HepG2 (cell line): ENCODE data around the gene GLS2. TPM values are rescaled to one million over a fixed set of nuclear protein-coding genes. Genes with fewer than 3 reads are reported as not detected.

Experiments
- ASH2L ChIP-seq: fragments of 300-600, 200-600 bp; sonication (generic); IDR thresholded peaks from 2 replicates; pipeline ENCODE4 v1.7.0; 2017; ENCODE audit warnings: low read depth, mild to moderate bottlenecking, moderate library complexity, mixed read lengths, low read length; ENCODE audit not compliant: insufficient read length
- FOXK1 ChIP-seq: sonication (generic); formaldehyde crosslinking; IDR thresholded peaks from 2 replicates; pipeline ENCODE4 v1.4.0; 2020; ENCODE audit warnings: low read depth, missing genetic modification reagents, borderline replicate concordance
- HDAC2 ChIP-seq: sonication (generic); formaldehyde crosslinking; IDR thresholded peaks from 2 replicates; pipeline ENCODE4 v1.4.0; 2020; ENCODE audit warnings: missing genetic modification reagents
- KDM2A ChIP-seq: sonication (generic); formaldehyde crosslinking; IDR thresholded peaks from 2 replicates; pipeline ENCODE4 v1.4.0; 2020; ENCODE audit warnings: low read depth, missing genetic modification reagents, borderline replicate concordance
- NR2F6 ChIP-seq, 2 experiments: IDR thresholded peaks; 2 replicates each; pipeline ENCODE4 v1.6.1; 2016; ENCODE audit warnings: antibody characterized with exemption in 1 of 2, mild to moderate bottlenecking in 1 of 2
- SIX1 ChIP-seq: sonication (generic); formaldehyde crosslinking; IDR thresholded peaks from 2 replicates; pipeline ENCODE4 v1.4.0; 2020; ENCODE audit warnings: missing genetic modification reagents, borderline replicate concordance
- THAP11 ChIP-seq: IDR thresholded peaks from 2 replicates; pipeline ENCODE4 v1.6.1; 2016; ENCODE audit warnings: missing biosample characterization, missing genetic modification reagents
- YEATS4 ChIP-seq: sonication (generic); formaldehyde crosslinking; IDR thresholded peaks from 2 replicates; pipeline ENCODE4 v1.4.0; 2020; ENCODE audit warnings: missing genetic modification reagents, borderline replicate concordance
- ZNF605 ChIP-seq: sonication (generic); formaldehyde crosslinking; IDR thresholded peaks from 2 replicates; pipeline ENCODE4 v1.8.0; 2022; ENCODE audit warnings: mild to moderate bottlenecking, missing genetic modification reagents
- ZNF678 ChIP-seq: sonication (generic); formaldehyde crosslinking; IDR thresholded peaks from 2 replicates; pipeline ENCODE4 v1.4.0; 2020; ENCODE audit warnings: mild to moderate bottlenecking, missing genetic modification reagents
- ZNF746 ChIP-seq: sonication (generic); formaldehyde crosslinking; IDR thresholded peaks from 2 replicates; pipeline ENCODE4 v1.8.0; 2022; ENCODE audit warnings: mild to moderate bottlenecking, missing genetic modification reagents
- ZNF780A ChIP-seq: sonication (generic); formaldehyde crosslinking; IDR thresholded peaks from 2 replicates; pipeline ENCODE4 v1.8.0; 2022; ENCODE audit warnings: mild to moderate bottlenecking, missing genetic modification reagents, moderate library complexity
- ZNF781 ChIP-seq: sonication (generic); formaldehyde crosslinking; IDR thresholded peaks from 2 replicates; pipeline ENCODE4 v1.5.1; 2020; ENCODE audit warnings: borderline replicate concordance, mild to moderate bottlenecking, missing genetic modification reagents; ENCODE audit errors: not compliant biosample characterization
- ZZZ3 ChIP-seq: sonication (generic); formaldehyde crosslinking; IDR thresholded peaks from 2 replicates; pipeline ENCODE4 v1.4.0; 2020; ENCODE audit warnings: missing genetic modification reagents, mild to moderate bottlenecking, borderline replicate concordance
- polyA plus RNA-seq, 8 experiments: library from polyadenylated mRNA; depleted of rRNA in 3 of 8; stranded (reverse) in 7 of 8; unstranded in 1 of 8; fragments of >200 nt; fragmentation: Illumina TruSeq in 4 of 8; extraction: Trizol in 4 of 8; gene quantifications; 2 replicates each; pipeline versions ENCODE4 v1.2.1 to v1.2.3, GENCODE V29; 2011 to 2016; ENCODE audit warnings: low read depth in 4 of 8, missing spikeins in 1 of 8, mixed read lengths in 1 of 8; ENCODE audit not compliant: insufficient read depth in 1 of 8
- total RNA-seq, 5 experiments: library from RNA; depleted of rRNA; stranded (reverse); fragments of >200 nt; fragmentation: Illumina TruSeq; extraction: Trizol; gene quantifications; 2 replicates each; pipeline ENCODE4 v1.2.3, GENCODE V29; 2016; ENCODE audit warnings: low read depth in 1 of 5
- TF ChIP-seq, protein P1 (sequence below): sonication (generic); formaldehyde crosslinking; IDR thresholded peaks from 2 replicates; pipeline ENCODE4 v1.8.1; 2023; ENCODE audit warnings: mild to moderate bottlenecking, moderate library complexity, missing genetic modification reagents
- TF ChIP-seq, protein P2 (sequence below): sonication (generic); formaldehyde crosslinking; IDR thresholded peaks from 2 replicates; pipeline ENCODE4 v1.5.0; 2020; ENCODE audit warnings: mild to moderate bottlenecking, low read depth, missing genetic modification reagents, borderline replicate concordance
- TF ChIP-seq, protein P3 (sequence below): sonication (generic); formaldehyde crosslinking; IDR thresholded peaks from 2 replicates; pipeline ENCODE4 v1.8.1; 2023; ENCODE audit warnings: mild to moderate bottlenecking, missing genetic modification reagents, borderline replicate concordance
- TF ChIP-seq, protein P4 (sequence below): sonication (generic); formaldehyde crosslinking; IDR thresholded peaks from 2 replicates; pipeline ENCODE4 v1.4.0; 2020; ENCODE audit warnings: missing genetic modification reagents
- TF ChIP-seq, protein P5 (sequence below): sonication (generic); formaldehyde crosslinking; conservative IDR thresholded peaks from 2 replicates; pipeline ENCODE4 v1.8.1; 2023; ENCODE audit warnings: missing genetic modification reagents
- TF ChIP-seq, protein P6 (sequence below): sonication (generic); formaldehyde crosslinking; IDR thresholded peaks from 2 replicates; pipeline ENCODE4 v1.4.0; 2020; ENCODE audit warnings: missing genetic modification reagents
- TF ChIP-seq, protein P7 (sequence below): IDR thresholded peaks from 2 replicates; pipeline ENCODE4 v1.6.1; 2016; ENCODE audit warnings: low read depth, borderline replicate concordance

The GLS2 gene
- total and polyA plus RNA-seq, 2 of the 13 experiments (the other 11 are each of a cell fraction or from before 2014, with no cell fraction given), result 8.6 to 12.2 TPM

DNA sequence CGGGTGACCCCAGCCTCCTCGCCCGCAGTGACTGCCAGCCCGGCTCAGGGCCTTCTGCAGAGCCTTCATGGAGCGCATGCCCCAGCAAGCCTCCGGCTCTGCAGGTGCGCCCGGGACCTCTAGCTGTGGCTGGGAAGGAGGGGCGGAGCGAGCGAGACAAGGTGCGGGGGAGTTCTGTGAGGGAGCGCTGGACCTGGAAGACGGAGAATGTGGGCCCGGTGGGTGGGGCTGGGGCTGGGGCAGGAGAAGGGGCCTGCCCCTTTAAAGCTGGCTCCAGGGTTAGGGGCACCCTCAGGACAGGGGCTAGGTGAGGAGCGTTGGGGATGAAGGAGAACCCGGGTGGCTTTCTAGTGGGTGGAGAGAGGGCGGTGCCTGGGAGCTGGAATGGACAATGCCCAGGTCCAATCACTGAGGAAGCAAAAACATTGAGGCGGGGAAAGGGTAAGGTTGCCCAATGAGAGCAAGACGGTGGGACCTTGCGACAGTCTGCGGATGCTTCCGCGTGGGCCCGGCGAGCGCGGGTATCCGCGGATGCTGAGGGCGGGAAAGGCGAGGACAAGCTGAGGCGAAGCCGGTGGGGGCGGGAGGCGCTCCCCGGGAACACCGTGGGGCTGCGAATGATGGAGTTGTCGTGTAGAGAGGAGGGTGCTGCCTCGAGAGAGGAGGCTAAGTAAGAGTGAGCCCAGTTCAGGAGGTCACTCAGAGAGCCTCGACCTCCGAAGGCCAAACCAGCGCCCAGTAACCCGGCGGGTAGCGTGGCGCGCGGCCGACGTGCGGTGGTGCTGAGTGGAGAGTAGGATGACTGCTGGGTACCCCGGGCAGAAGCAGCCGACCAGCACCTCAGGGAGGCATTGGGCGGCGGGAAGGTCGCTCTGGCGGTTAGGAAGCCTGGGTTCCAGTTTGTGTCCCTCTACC, at the start of gene GLS2 (continued):
- TF ChIP-seq ZNF746 (CRISPR knock-in tag) (peak; percentile 68; the same call in 1 of the 2 replicates), ZNF781 (CRISPR knock-in tag) (peak; percentile 92), FOXK1 (CRISPR knock-in tag) (peak; percentile 18; the same call in 1 of the 2 replicates), KDM2A (peak; percentile 56; the same call in 1 of the 2 replicates), ZNF678 (CRISPR knock-in tag) (peak; percentile 34; the same call in 1 of the 2 replicates), ZZZ3 (CRISPR knock-in tag) (no peak; the same call in 1 of the 2 replicates), YEATS4 (CRISPR knock-in tag) (peak; percentile 46; the same call in 1 of the 2 replicates), HDAC2 (0 out of 2 replicates have a peak, but pooled peaks have one; percentile 11), SIX1 (CRISPR knock-in tag) (no peak), ZNF780A (CRISPR knock-in tag) (peak; percentile 96), ZNF605 (CRISPR knock-in tag) (peak; percentile 95), NR2F6 (IDR thresholded peaks at IDR 0.05) (no peak), NR2F6 (CRISPR knock-in tag; IDR thresholded peaks at IDR 0.05) (peak; percentile 29; the same call in 1 of the 2 replicates), THAP11 (CRISPR knock-in tag) (0 out of 2 replicates have a peak, but pooled peaks have one; percentile 51), ASH2L (no peak)
- TF ChIP-seq, protein P1, sequence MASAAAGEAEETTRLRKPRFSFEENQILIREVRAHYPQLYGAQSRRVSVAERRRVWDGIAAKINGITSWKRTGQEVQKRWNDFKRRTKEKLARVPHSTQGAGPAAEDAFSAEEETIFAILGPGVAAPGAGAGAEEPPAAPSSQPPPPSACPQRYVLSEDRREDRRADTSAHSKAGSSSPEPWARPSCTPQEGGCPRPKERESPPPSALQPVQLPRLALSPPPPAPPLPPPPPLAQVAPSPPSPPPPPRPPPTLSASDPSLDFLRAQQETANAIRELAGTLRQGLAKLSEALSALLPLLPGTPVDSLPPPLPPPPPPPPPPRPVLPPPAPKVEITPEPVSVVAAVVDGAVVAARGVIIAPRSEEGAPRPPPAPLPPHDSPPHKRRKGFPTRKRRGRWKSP (CRISPR knock-in tag), result peak; percentile 37
- TF ChIP-seq, protein P2, sequence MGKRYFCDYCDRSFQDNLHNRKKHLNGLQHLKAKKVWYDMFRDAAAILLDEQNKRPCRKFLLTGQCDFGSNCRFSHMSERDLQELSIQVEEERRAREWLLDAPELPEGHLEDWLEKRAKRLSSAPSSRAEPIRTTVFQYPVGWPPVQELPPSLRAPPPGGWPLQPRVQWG, result no peak
- TF ChIP-seq, protein P3, sequence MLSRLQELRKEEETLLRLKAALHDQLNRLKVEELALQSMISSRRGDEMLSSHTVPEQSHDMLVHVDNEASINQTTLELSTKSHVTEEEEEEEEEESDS (CRISPR knock-in tag), result no peak
- TF ChIP-seq, protein P4, sequence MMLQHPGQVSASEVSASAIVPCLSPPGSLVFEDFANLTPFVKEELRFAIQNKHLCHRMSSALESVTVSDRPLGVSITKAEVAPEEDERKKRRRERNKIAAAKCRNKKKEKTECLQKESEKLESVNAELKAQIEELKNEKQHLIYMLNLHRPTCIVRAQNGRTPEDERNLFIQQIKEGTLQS (CRISPR knock-in tag), result peak; percentile 16; the same call in 1 of the 2 replicates
- TF ChIP-seq, protein P5, sequence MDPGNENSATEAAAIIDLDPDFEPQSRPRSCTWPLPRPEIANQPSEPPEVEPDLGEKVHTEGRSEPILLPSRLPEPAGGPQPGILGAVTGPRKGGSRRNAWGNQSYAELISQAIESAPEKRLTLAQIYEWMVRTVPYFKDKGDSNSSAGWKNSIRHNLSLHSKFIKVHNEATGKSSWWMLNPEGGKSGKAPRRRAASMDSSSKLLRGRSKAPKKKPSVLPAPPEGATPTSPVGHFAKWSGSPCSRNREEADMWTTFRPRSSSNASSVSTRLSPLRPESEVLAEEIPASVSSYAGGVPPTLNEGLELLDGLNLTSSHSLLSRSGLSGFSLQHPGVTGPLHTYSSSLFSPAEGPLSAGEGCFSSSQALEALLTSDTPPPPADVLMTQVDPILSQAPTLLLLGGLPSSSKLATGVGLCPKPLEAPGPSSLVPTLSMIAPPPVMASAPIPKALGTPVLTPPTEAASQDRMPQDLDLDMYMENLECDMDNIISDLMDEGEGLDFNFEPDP (CRISPR knock-in tag), result no peak
- TF ChIP-seq, protein P6, sequence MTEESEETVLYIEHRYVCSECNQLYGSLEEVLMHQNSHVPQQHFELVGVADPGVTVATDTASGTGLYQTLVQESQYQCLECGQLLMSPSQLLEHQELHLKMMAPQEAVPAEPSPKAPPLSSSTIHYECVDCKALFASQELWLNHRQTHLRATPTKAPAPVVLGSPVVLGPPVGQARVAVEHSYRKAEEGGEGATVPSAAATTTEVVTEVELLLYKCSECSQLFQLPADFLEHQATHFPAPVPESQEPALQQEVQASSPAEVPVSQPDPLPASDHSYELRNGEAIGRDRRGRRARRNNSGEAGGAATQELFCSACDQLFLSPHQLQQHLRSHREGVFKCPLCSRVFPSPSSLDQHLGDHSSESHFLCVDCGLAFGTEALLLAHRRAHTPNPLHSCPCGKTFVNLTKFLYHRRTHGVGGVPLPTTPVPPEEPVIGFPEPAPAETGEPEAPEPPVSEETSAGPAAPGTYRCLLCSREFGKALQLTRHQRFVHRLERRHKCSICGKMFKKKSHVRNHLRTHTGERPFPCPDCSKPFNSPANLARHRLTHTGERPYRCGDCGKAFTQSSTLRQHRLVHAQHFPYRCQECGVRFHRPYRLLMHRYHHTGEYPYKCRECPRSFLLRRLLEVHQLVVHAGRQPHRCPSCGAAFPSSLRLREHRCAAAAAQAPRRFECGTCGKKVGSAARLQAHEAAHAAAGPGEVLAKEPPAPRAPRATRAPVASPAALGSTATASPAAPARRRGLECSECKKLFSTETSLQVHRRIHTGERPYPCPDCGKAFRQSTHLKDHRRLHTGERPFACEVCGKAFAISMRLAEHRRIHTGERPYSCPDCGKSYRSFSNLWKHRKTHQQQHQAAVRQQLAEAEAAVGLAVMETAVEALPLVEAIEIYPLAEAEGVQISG (CRISPR knock-in tag), result peak; percentile 80; the same call in 1 of the 2 replicates
- TF ChIP-seq, protein P7, sequence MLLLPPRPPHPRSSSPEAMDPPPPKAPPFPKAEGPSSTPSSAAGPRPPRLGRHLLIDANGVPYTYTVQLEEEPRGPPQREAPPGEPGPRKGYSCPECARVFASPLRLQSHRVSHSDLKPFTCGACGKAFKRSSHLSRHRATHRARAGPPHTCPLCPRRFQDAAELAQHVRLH (CRISPR knock-in tag), result peak; percentile 30; the same call in 1 of the 2 replicates
